Activated effector memory CD4-positive, alpha-beta T cell treated with Interleukin-2 at 50 U/mL for 16 hours (primary cell): ENCODE measurements around the gene VPS37C.
"Not testable (repeated sequence)": the region's sequence is repeated elsewhere in the genome, so short reads cannot be mapped to it uniquely, and the experiment has no call there.

Experiments used
- DNase-seq: peaks from one replicate; pipeline ENCODE4 v3.0.0-alpha.2; 2020

Gene VPS37C

DNA sequence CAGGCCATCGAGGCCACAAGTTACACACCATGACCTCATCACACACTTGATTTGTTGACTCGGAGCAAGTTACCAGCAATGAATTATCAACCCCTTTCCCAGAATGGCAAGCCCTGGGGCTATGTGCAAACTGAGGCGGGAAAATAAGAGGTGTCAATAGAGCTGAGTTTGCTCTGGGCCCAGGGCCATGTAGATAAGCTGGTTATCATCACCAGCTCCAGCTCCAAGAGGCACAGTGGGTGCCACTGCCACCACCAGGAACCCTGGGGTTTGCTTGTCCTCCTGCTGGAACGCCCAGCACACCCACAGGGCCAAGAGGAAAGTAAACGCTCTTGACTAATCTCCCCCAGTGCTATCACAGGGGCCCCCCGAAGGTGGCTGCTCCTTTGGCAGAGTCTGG is 13.0 kb upstream of the VPS37C start:
- no peak for DNase-seq

DNA sequence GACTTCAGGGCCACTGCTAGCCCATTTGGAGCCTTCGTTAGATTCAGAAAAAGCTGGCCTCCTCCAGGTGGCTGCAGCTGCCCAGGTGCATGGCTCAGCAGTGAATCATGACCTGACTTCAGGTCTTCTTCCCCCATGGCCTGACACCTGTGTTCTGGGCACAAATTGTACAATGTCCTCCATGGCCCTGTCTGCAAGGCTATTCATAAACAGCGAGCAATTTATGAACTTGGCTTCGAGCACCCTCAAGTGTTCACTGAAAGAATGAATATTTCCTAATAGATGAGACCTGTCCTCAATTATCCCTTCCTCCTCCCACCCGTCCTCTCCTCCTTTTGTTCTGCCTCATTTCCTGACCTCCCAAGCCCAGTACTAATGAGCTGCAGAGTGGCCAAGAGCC is 12.2 kb upstream of the VPS37C start:
- DNase-seq: no peak

DNA sequence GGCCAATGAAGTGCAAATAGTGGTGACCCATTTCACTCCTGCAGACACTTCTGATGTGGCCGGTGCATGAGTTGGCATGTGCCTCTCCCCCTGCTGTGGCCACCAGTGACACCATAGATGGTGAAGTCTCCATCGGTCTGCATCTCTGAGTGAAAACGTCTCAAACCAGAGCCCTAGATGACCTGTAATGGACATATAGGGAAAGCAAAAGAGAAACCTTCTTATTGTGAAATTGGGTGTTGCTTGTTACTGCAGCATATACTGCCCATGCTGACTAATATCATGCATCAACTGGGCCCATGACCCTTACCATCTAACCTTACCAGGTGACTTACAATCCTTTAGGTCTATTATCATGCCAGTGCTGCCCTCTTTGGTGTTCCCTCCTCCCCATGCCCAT is 11.7 kb upstream of the VPS37C start:
- DNase-seq: no peak

GRCh38 chr11:61172356-61172755 is 11.1 kb upstream of the VPS37C start:
- DNase-seq: no peak

GRCh38 chr11:61171907-61172306 is 10.7 kb upstream of the VPS37C start:
- no peak for DNase-seq

- no peak for DNase-seq
These were observed 9.3 kb upstream of the VPS37C start for GRCh38 chr11:61170566-61170965.

DNA sequence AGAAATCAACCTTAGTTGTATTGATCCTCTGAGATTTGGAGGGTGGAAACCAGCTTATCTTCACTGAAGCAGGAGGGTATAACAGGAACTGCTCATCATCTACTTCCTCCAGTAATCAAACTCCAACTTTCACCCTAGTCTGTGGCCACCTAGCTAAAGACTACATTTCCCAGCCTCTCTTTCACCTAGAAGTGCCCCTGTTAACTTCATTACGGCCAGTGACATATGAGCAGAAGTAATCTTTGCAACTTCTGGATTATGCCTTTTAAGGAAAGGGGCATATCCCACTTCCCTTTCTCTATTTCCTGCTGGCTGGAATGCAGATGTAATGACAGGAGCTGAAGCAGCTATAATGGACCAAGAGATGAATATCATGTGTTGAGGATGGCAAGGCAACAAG is 7.6 kb upstream of the VPS37C start:
- DNase-seq: no peak

GRCh38 chr11:61168042-61168688 is 6.9 kb upstream of the VPS37C start:
- DNase-seq: no peak

GRCh38 chr11:61166331-61166730 is 5.1 kb upstream of the VPS37C start:
- DNase-seq: not testable (repeated sequence)

GRCh38 chr11:61165785-61166184 is 4.6 kb upstream of the VPS37C start:
- not testable (repeated sequence) for DNase-seq

DNA sequence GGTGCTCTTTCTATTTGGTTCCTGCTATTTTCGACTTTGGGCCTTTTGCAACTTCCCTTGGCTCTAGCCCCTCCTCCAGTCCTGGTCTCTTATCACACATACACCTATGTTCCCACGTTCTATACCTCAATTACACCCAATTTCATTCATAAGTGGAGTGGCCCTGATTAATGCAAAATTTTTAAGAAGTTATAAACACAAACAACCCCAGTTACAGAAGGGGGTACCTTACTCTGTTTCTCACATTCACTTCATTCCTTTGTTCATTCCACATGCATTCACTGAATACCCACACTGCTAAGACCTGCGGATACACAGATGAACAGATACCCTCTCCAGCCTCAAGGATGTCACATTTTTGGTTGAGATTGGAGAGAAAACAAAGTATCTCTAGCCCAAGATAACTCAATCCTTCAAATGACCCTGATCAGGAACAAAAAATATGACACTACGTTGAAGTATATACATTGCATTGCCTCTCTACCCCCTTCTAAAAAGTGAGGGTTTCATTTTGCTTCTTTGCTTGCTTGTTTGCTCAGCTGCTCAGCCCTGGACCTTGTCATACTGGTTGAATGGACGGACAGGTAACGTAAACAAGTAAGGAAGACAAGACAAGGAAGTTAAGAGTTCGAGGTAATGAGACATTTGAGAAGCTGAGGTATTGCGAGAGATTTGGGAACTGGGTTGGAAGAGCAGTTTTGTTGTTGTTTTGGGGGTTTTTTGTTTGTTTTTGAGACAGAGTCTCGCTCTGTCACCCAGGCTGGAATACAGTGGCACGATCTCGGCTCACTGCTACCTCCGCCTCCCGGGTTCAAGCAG is 3.6 kb upstream of the VPS37C start:
- DNase-seq: no peak

GRCh38 chr11:61163714-61164605 is 2.7 kb upstream of the VPS37C start:
- no peak for DNase-seq

DNA sequence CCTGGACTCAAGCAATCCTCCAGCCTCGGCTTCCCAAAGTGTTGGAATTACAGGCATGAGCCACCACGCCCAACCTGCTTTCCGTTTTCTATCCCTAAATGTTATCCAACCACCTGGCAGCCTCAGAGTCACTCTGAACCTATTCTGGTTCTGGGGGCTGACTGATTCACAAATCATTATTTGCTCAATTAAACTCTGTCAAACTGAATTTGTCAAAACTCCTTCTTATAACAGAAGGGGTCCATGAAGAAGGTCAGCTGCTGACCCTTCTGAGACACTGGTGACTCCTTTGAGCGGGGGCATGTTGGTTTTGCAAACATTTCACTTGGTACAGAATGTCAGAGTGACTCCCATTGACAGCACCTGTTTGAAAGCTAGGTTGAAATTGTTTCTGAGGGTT is 1.8 kb upstream of the VPS37C start:
- no peak for DNase-seq

DNA sequence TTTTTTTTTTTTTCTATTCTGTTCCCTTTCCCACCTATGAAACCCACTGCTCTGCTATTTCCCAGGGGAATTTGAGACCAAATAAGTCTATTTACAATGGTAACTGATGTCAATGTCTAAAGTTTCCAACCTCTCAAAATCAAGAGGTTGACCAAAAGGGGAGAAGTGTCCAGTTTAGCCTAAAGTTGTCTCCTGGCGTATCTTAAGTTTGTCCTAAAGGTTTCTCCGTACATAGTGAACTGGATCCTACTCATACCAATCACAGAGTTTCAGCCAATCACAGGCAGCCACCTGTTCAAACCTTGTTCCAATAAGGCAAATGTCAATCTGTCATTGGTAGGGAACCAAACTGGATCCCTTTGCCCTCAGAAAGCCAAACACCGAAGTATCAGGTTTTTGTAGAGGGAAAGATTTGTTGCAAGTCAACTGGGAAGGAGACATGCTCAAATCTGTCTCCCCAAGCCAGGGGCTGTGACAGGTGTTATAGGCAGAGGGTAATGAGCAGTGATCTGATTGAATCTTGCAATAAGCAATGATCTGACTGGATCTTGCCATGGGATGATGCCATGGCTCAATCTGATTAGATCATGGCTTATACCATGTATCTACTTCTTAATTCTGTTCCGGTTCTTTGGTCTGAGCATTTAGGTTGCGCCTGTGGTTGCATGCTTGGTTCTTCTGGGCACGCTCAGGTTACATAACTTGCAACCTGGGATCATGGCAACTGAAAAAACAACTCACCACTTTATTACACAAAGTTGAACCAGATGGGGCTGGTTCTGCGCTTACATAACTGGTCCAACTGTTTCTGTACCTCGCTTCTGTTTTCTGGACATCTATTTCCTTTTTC is 1.1 kb upstream of the VPS37C start:
- no peak for DNase-seq

DNA sequence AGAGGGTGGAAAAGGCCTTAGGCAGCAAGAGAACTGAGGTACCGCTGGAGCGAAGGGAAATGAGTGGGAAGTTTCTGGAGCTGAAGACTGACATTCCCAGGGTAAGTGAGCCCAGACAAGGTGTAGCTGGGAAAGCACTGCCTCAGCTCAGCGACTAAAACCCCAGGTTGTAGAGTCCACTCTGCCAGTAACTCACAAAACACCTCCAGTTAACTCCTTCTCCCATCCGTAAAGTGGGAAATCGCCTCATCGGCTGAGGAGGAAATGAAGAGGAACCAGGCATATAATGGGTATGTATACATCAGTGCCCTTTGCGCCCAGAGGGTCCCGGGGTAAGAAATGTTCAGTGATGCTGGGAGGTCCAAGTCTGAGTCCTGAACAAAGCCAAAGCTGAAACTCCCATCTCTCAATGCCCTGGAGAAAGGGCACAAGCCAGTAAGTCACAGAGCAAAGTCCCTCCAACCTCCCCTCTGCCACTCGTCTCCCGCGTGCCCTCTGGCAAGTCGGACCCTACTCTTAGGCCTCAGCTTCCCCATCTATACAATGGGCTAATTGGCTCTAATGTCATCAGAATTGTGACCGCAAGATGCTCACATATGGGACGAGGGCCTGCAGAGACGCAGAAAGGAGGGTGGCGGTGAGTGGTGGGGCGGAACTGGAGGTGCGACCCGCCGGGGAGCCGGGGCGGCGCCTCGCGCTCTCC is 588 bp downstream of the VPS37C start:
- no peak for DNase-seq

GRCh38 chr11:61158691-61159381 is 2.4 kb downstream of the VPS37C start:
- DNase-seq: no peak

DNA sequence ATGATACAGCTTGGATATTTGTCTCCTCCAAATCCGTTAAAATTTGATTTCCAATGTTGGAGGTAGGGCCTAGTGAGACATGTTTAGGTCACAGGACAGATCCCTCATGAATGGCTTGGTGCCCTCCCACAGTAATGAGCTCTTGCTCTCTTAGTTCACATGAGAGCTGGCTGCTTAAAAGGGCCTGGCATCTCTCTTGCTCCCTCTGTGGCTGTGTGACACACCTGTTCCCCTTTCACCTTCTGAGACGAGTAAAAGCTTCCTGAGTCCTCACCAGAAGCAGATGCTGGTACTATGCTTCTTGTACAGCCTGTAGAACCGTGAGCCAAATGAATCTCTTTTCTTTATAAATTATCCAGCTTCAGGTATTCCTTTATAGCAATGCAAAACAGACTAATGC is 3.5 kb downstream of the VPS37C start:
- DNase-seq: no peak

DNA sequence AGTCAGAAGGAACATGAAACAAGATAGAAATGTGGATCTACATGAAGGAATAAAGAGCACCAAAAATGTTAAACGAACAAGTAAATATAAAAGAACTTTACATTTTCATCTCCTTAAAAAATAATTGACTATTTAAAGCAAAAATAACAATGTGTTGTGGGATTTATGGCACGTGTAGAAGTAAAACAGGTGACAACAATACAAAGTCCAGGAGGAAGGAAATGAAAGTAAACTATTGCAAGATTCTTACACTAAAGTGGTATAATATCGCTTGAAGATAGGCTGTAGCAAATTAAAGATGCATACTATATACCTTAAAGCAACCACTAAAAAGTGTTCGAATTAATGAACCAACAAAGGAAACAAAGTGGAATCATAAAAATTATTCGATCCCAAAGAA is 5.5 kb downstream of the VPS37C start:
- DNase-seq: no peak

DNA sequence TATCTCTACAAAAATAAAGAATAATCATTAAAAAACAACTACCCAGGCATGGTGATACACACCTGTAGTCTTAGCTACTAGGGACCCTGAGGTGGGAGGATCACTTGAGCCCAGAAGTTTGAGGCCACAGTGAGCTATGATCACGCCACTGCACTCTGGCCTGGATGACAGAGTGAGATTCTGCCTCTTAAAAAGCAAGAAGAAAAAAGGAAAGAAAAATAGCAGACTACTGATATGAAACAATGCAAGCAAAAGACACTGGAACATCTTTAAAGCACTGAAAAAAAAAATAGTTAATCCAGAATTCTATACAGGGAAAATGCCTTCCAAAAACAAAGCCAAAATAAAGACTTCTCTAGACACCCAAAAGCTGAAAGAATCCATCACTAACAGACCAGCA is 5.9 kb downstream of the VPS37C start:
- no peak for DNase-seq

DNA sequence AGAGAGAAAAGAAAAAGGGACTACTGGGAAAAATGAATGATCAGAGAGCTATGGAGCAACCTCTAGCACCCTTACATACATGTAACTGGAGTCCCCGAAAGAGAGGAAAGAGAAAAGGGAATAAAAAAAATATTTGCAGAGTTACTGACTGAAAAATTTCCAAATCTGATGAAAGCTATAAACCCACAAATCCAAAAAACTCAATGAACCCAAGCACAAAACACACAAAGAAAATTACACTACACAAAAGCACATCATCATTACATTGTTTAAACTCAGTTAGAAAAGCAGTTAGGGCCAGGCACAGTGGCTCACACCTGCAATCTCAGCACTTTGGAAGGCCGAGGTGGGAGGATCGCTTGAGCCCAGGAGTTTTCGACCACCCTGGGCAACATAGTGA is 6.7 kb downstream of the VPS37C start:
- no peak for DNase-seq

DNA sequence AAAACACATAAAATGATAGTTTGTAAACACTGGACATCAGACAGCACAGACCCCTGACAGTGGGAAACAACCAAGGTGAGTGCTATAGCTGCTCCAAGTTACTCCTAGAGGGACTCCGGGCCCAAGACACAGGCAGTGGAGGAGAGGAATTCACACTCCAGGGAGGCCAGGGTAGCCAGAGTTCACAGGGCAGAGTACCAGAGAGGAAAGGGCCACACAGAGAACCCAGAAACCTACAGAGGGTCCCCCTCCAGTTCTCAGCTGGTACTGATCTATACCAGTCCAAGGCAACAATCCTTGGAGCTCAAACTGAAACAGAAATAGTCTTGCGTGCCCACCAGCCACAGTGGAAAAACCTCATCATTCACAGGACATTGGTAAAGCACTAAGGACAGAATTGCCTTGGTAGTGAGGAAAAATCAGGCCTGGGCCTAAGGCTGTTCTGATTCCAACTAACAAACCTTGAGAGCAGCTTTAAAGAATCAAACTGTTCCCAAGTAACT is 7.6 kb downstream of the VPS37C start:
- no peak for DNase-seq
